ENCODE measurements around the gene ELMO3.
A peak's percentile ranks its signal among the peaks of the same experiment; 100 is the strongest.

Gene ELMO3, protein sequence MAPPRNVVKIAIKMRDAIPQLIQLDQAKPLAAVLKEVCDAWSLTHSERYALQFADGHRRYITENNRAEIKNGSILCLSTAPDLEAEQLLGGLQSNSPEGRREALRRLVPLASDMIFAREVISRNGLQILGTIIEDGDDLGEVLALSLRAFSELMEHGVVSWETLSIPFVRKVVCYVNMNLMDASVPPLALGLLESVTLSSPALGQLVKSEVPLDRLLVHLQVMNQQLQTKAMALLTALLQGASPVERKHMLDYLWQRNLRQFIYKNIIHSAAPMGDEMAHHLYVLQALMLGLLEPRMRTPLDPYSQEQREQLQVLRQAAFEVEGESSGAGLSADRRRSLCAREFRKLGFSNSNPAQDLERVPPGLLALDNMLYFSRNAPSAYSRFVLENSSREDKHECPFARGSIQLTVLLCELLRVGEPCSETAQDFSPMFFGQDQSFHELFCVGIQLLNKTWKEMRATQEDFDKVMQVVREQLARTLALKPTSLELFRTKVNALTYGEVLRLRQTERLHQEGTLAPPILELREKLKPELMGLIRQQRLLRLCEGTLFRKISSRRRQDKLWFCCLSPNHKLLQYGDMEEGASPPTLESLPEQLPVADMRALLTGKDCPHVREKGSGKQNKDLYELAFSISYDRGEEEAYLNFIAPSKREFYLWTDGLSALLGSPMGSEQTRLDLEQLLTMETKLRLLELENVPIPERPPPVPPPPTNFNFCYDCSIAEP

DNA sequence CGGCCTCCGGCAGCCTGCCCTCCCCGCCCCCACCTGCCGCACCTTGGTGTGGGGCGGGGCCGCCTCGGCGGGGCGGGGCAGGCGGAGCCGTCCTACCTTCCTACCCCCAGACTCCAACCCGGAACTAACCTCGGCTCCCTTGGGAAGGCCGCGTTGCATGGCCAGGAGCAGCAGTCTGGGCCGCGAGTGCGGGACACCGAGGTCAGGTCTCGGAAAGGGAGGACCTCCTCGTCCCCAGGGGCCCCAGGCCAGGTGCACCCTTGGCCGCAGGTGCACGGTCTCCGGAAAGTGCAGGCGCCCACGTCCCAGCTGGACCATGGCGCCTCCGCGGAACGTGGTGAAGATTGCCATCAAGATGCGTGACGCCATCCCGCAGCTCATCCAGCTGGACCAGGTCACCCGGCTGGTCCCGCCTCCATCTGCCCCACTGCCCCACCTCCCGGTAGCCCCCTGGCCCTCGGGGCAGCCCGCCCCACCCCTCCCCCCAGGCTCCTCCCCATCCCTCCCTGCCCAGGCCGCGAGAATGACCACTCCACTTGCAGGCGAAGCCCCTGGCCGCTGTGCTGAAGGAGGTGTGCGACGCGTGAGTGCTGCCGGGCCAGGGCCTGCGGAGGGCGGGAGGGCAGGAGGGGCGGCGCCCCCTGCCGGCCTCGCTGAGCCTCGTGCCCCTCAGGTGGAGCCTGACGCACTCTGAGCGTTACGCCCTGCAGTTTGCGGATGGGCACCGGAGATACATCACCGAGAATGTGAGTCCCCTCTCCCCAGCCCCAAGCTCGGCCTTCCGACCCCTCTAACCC is at the start of gene ELMO3:
ELMO3 (plus strand) TSS at position 121 of the 797 bp plus-strand sequence; CDS start at position 317, 196 bp downstream.
- Histone ChIP-seq H3K4me3 (peak within 1 kb of the TSS; percentile 32 to 62 (median 41)), H3K27ac (peak within 1 kb of the TSS in 20 of 21 experiments; percentile 14 to 87 (median 73))

DNA sequence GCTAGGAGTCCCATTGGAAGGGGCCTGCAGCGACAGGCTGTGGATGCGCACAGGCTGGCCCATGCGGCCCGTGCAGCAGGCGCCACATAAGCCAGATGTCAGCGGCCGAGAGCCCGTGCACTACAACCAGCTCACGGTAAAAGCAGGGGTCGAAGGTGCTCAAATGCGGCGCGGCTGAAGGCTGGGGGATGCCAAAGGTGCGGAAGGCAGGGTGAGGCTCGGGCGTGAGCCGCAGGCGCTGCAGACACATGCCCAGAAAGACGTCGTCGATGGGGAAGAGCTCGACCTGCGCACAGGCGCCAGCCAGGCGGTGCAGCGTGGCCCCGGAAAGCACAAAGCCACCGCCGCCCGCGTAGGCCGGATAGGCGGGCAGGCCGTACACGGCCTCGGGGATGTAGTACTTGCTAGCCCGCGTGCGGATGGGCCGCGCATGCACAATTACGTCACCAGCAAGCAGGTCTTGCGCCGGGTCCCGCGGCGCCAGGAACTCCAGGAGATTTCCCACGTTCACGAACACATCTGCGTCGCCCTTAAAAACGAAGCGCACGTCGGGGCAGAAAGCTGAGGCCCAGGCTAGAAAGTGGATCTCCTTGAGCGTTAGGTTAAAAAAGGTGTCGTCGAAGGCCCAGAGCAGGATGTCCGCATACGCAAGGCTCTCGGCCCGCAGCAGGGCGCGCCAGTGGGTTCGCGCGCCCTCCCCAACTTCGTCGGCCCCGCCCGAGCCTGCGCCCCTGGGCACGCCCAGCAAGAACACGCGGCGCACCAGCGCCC is 49.5 kb upstream of the ELMO3 start:
- Histone ChIP-seq H3K27ac (peak overlapping the region in 1 of 21 experiments; percentile 79), H3K4me3 (peak overlapping the region in 3 of 7 experiments; percentile 51 to 69 (median 64))

DNA sequence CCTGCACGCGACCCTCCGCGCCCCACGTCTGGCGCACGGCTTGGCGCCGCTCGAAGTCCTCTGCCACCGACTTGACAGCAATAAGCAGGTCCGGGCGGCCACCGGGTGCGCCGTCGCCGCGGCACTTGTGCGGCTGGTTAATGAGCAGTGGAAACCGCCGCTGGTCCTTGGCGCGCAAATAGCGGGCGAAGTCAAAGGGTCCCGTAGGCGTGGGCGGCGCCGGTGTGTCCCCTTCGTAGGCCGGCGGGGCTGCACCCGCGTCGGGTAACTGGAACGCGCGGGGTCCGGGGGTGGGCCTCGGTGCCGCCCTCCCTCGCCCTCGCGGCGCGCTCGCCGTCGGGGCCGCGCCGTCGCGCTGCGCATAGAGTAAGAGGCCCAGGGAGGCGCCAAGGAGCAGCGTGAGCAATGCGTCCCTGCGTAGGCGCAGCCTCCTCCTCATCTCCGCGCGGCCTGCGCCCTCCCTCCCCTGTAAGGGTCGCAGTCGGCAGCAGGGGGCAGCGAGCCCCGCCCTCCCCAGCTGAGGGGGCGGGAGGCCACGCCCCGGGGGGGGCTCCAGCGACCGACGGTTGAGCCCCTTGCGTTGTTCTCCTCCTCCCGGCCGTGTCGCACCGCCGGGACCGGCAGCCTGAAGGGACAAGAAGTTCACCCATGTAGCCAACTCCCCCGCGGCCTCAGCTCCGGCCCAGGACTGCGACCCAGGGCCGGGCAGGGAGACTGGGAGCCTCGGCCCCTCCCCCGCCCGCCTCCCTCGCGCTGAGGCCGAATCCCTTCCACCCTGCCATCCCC is 48.7 kb upstream of the ELMO3 start:
- peak overlapping the region in 20 of 21 experiments; percentile 64 to 96 (median 84) for H3K27ac ChIP-seq
- peak overlapping the region; percentile 51 to 78 (median 62) for H3K4me3 ChIP-seq

DNA sequence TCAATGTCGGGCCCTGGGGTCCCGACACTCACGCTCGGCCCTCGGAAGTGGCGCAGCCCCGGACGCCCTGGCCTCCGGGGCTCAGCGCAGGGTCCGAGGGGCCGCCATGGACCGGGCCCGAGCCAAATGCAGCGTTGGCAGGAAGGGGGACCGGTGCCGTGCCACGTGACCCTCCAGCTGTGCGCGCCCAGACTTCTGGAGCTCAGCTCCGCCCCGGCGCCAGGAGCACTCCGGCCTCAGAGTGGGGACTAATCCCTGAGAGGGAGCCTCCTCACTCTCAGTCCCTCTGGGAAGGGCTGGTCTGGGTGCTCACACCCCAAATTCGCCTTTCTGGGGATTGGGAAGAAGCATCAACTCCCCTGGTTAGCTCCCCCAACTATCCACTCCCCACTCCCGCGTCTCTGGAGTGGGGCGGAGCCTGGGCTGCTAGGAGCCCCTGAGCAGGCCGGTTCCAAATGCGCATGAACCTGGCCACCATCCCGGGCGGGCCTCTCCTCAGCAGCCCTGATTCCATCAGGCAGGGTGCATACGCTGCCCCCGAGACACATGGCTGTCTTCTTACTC is 48.0 kb upstream of the ELMO3 start, which contains the start of gene B3GNT9:
B3GNT9 (minus strand) TSS at position 166 of the 564 bp plus-strand sequence. CDS start 513 bp downstream, outside the sequence.
- Histone ChIP-seq H3K4me3 (peak within 1 kb of the TSS; percentile 51 to 78 (median 62)), H3K27ac (peak within 1 kb of the TSS in 20 of 21 experiments; percentile 64 to 96 (median 84))

DNA sequence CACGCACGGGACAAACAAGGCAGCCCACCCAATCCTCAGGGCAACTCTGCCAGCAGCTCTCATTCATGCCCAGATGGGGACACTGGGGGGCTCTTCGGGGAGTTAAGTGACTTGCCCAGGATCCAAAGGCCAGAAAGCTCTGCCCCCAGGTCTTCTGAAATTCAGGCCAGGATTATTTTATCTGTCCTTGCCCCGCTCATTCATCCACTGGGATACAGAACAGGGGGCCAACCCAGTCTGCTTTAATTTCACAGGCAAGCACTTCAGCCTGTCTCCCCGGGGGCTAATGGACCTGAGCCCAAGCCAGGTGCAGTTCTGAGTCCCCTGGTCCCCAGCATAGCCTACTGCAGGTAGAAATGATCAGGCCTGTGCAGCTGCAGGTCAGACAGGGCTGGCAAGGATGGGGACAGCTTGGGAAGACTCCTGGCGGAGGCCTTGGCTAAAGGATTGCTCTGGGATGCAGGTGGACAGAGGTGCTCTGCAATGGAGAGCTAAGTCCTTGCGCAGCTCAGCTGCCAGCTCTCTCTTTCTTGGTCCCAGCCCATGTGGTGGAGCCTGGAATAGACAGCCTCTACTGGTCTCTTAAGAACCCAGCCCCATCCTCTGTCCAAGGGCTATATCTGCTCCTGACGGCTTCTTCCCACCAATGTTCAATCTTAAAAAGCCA is 47.4 kb upstream of the ELMO3 start:
- Histone ChIP-seq H3K27ac (peak overlapping the region in 15 of 21 experiments; percentile 64 to 96 (median 84)), H3K4me3 (peak overlapping the region in 4 of 7 experiments; percentile 51 to 69 (median 62))

DNA sequence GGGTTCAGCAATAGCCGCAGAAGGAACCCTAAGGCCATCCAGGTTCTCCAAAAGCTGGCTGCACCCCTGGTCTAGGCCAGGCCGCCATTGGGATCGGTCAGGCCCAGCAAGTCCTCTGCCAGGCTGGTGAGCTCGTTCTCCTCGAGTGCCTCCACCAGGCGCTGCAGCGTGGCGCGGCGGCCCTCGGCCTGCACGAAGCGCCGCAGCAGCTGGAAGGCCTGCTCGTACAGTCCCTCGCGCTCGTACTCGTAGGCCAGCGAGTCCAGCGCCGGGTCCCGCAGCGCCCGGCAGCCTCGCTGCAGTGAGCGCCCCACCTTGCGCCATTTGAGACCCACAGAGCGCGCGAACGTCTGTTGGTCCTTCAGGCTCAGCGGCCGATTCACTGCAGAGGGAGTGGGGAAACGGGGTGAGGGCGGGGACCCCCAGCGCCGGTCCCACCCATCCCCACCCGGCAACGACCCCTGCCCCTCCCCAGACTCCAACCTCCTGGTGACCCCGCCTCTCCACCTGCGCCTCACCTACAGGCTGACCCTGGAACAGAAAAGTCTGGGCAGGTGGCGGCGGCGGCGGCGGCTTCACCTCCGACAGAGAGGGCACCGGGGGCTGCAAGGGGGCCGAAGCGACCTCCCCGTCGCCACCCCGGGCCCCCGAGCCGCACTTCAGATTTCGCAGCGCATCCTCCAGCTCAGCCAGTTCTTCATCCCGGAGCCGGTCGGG is 44.2 kb upstream of the ELMO3 start:
- H3K4me3 ChIP-seq = peak overlapping the region in 3 of 7 experiments; percentile 9 to 23 (median 13)

DNA sequence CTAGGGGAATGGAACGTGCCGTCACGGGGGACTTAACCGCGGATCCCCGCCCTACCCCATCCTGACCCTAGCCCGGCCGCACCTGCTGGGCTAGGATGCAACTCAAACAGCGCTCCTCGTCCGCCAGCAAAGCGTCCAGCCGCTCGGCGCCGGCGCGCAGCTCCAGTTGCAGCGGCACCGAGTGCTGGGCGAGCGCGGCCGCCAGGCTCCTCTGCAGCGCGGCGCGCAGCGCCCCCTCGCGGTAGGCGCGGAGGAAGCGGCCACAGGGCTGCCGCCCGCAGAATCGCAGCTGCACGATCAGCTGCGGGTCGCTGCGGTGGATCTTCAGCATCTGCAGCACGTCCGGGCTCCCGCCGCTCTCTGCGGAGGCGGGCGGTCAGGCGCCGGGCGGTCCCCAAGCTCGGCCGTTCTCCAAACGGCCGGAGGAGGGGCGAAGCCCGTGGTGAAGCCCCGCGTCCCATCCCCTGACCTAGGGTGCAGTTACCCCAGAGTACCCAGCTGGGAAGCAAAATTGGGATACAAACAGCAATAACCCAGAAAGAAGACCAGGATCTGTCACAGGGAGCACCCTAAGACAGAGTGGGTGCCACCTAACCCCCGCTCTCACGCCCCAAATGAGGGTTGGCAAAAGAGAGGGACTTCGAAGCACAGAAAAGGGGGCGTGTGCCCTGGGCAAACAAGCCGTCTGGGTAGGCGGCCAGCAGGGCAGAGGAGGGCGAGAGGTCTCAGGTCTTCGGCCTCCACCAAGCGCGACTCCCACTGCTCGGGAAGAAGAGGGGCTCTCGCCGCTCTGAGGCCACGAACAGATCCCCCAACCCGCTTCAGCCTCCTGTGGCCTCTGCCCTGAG is 43.4 kb upstream of the ELMO3 start:
- Histone ChIP-seq H3K4me3 (peak overlapping the region in 3 of 7 experiments; percentile 9 to 23 (median 13)), H3K27ac (no peak overlapping the region)

More for the DNA sequence above, 44.2 kb upstream of the ELMO3 start:
- no peak overlapping the region for H3K27ac ChIP-seq

DNA sequence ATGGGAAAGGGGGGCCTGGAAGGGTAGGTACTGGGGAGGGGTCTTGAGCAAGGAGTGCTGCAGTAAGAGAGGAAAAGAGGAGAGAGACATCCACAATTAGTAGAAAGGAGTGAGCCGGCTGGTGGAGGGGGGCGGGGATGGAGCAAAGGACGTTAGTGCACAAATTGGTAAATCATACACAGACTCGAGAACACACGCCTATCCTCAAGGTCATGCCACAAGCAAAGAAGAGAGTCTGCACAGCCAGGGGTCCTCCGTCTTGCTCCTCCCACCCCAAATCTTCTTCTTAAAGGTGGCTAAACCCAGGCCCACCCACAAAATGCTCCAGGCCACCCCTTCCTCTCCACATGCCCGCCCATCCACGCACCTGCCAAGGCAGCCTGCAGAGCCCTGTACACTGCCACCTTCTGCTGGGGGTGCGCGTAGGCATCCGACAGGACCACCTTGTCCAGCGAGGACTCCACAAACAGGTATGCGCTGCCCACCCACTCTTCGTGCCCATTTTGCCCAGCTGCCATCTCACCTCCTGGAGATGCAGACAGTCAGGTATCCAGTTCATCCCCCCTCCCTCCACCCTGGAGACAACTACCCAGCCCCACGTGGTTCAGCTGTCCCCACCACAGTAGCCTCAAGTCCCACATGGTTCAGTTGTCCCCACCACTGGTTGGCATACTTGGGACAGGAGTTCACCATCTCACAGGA is 42.6 kb upstream of the ELMO3 start:
- H3K4me3 ChIP-seq = no peak overlapping the region
- H3K27ac ChIP-seq = peak overlapping the region in 1 of 21 experiments; percentile 96

DNA sequence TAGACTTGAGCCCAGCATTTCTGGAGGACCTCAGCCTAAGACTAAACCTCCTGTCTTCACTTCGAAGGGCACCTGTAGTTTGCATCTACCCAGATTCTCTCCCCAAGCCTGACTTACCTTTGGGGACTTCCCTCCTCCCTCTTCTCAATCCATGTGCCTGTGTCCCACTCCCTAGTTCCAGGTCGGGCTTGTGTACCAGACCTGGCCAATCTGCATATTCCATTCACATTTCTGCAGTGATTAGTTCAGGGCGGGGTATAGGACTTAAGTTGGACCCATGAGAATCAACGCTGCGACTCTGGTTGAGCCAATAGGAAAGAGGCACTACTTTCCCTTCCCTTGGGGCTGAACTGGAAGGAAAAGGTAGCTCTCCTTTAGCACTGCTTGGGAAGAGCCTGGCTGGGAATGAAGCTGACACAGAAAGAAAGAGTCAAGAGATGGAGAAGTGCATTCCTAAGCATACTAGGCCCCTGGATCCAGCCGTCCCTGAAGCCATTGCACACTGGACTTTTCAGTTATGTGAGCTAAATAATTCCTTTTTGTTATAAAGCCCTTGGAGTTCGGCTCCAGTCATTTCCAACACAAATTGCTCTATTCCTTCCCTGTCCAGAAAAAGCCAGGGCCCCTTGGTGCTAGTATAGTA is 41.7 kb upstream of the ELMO3 start:
- H3K27ac ChIP-seq = peak overlapping the region in 5 of 21 experiments; percentile 1 to 96 (median 38)
- no peak overlapping the region for H3K4me3 ChIP-seq

DNA sequence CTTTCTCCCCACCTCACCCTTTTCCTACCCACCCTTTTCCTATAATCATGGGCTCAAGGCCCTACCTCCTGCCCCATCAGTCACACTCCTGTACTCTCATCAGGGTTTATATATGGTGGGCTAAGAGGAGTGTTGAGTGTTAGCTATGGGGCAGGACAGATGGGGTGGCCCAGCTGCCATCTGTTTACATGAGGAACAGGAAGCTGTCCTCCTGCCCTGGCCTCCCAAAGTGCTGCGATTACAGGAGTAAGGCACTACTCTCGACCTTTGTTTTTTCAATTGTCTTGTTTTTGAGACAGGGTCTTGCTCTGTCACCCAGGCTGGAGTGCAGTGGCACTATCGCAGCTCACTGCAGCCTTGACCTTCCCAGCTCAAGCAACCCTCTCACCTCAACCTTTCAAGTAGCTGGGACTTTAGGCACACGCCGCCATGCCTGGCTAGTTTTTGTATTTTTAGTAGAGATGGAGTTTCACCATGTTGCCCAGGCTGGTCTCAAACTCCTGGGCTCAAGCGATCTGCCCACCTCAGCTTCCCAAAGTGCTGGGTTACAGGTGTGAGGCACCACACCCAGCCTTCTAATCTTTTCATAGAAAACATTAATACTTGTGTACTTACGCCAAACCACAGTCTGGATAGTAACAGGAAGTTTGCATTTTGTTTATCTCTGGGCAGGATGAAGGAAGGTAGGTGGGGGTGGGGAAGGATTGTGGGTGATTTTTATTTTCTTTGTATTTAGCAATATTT is 40.9 kb upstream of the ELMO3 start:
- Histone ChIP-seq H3K27ac (peak overlapping the region in 12 of 21 experiments; percentile 11 to 97 (median 88)), H3K4me3 (peak overlapping the region in 1 of 7 experiments; percentile 92)

DNA sequence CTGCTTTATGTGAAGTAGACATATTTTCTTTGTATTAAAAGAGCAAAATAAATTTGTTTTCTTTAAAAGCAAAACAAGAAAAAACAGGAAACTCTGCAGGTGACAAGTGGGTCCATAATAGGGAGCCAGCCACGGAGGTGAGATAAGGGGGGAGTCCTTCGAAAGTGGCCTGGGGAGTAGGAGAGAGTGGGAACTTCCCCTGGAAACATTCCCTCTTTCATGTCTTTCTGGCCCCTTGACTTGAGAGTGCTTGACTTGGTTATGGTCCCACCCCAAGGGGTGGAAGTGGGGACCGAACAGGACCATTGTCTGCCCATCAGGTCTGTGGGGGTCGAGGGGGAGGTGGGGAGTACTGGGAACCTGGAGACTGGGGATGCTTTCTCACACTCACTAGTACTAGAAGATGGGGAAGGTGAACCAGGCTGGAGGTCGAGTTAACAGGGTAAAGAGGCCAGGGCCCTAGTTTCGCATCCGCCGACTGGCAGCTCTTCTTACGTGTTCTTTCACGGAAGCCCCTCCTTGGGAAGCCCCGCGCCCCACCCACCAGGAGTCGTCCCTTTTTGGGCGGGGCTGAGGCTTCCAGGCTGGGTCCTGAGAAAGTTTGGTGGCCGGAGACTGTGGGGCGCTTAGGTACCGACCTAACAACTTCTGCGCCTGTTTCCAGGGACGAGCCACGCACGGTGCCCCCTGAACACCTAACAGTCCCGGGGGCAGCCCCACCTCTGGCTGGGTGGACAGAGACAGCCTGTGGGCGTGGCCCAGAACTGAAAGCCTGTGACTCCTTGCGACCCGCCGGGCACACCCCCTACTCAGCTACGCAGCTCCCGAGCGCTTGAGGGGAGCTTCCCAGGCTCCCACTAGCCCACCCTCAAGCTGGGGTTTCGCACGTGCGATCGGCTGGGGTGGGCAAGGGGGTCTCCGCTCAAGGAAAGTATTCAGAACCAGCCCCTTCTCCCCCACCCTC is 40.0 kb upstream of the ELMO3 start:
- H3K27ac ChIP-seq = peak overlapping the region; percentile 54 to 97 (median 87)
- peak overlapping the region; percentile 70 to 97 (median 92) for H3K4me3 ChIP-seq

DNA sequence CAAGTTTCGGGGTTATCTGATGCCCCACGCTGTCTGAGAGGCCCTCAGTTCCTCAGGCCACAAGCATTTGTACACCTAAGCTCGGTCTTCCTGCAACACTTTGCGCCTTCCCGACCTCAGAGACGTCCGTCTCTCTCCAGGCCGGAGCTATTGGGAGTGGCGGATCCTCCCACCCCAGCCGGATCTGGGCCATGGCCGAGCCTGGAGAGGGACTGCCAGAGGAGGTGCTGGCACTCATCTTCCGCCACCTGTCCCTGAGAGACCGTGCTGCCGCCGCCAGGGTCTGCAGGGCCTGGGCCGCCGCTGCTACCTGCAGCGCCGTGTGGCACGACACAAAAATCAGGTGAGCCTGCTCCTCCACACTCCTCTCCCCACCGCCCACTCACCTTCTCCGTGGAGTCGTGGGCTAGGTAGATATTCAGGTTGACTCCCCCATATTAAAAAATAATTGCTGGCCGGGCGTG is 37.3 kb upstream of the ELMO3 start:
- Histone ChIP-seq H3K4me3 (peak overlapping the region in 5 of 7 experiments; percentile 81 to 97 (median 93)), H3K27ac (peak overlapping the region in 1 of 21 experiments; percentile 30)
